Peyer's patch (tissue), 4 donors: Measurements from ENCODE around the gene PSMB5. TPM values are rescaled to one million over a fixed set of nuclear protein-coding genes. Genes with fewer than 3 reads are reported as not detected.

ENCODE experiments used
- DNase-seq, 3 donors: peaks; one replicate each; pipeline ENCODE4 v3.0.0-alpha.2; 2017 to 2019
- H3K27ac ChIP-seq, 4 donors: fragments of 200-600 bp; sonication (generic); one replicate each; pipeline ENCODE4 v1.5.1; 2016 to 2019
- H3K27me3 ChIP-seq, 2 donors: fragments of 200-600 bp; sonication (generic); one replicate each; pipeline ENCODE4 v1.5.1; 2019
- H3K36me3 ChIP-seq, 3 donors: fragments of 200-600 bp; sonication (generic); one replicate each; pipeline ENCODE4 v1.5.1; 2016 to 2019
- H3K4me1 ChIP-seq, 4 donors: fragments of 200-600 bp; sonication (generic); one replicate each; pipeline ENCODE4 v1.5.1; 2016 to 2019
- H3K4me3 ChIP-seq, 4 donors: fragments of 200-600 bp; sonication (generic); 1 replicate in 3 of 4; 2 replicates in 1 of 4; pipeline ENCODE4 v1.5.1; 2016 to 2019; ENCODE audit warnings: mild to moderate bottlenecking in 1 of 4
- H3K9me3 ChIP-seq, 4 donors: fragments of 200-600 bp; sonication (generic); one replicate each; pipeline ENCODE4 v1.5.1; 2016 to 2019; ENCODE audit warnings: mild to moderate bottlenecking in 1 of 4
- POLR2A ChIP-seq, 2 donors: fragments of 450-650 bp; IDR thresholded peaks; one replicate each; pipeline ENCODE4 v1.5.1; 2017; ENCODE audit warnings: antibody characterized with exemption in 2 of 2, mild to moderate bottlenecking in 2 of 2, moderate library complexity in 2 of 2
- total RNA-seq, 4 donors: library from RNA; depleted of rRNA; stranded (reverse); fragments of >200 nt; gene quantifications; one replicate each; pipeline ENCODE4 v1.1.0, GENCODE V29; 2016
- TF ChIP-seq, protein P1 (sequence below), 6 experiments: fragments of 450-650 bp in 4 of 6; fragments of 200-600 bp in 2 of 6; sonication (generic) in 1 of 6; IDR thresholded peaks; one replicate each; pipeline ENCODE4 v1.5.1; 2017 to 2019; ENCODE audit warnings: antibody characterized with exemption in 6 of 6, mild to moderate bottlenecking in 3 of 6, moderate library complexity in 1 of 6

PSMB5 gene
- total RNA-seq, 4 donors from 2014 or later: 49.6 to 116 (median 68.8) TPM

DNA sequence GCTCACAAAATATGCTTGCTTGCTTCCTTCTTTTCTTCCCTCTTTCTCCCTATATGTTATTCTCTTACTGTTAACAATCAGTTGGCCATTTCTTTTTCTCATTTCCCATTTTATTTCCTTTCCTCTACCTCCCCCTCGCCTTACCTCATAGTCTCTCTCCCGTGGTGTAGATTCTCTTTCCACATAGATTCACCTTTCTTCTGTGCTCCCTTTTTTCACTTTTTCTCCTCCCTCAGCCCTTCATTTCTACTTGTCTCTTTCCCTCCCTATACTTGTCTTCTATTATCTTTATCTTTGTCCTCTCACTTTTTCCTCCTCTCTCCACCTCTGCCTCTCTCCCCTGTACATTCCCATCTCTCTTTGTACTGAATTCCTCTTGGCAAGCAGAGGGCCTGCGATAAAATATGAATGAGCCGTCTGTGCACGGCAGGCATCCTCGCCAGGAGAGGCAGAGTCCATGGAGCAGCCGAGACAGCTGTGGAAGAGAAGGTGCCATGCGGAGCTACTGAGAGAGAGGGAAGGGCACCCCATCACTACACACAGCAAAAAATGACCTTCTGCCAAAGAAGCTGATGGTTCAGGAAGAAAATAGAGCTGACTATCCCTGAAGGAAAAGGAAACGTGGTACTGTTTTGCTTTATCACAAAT lies 36.9 kb downstream of the PSMB5 start:
- DNase-seq: no peak
- no peaks in the 10 kb centered on the region for H3K36me3 ChIP-seq
- no peaks in the 10 kb centered on the region for H3K27me3 ChIP-seq
- no peaks in the 10 kb centered on the region for H3K9me3 ChIP-seq
- H3K4me1 ChIP-seq: no peaks in the 10 kb centered on the region
- H3K27ac ChIP-seq: no peak overlapping the region
- H3K4me3 ChIP-seq: no peak overlapping the region
- TF ChIP-seq, protein P1, sequence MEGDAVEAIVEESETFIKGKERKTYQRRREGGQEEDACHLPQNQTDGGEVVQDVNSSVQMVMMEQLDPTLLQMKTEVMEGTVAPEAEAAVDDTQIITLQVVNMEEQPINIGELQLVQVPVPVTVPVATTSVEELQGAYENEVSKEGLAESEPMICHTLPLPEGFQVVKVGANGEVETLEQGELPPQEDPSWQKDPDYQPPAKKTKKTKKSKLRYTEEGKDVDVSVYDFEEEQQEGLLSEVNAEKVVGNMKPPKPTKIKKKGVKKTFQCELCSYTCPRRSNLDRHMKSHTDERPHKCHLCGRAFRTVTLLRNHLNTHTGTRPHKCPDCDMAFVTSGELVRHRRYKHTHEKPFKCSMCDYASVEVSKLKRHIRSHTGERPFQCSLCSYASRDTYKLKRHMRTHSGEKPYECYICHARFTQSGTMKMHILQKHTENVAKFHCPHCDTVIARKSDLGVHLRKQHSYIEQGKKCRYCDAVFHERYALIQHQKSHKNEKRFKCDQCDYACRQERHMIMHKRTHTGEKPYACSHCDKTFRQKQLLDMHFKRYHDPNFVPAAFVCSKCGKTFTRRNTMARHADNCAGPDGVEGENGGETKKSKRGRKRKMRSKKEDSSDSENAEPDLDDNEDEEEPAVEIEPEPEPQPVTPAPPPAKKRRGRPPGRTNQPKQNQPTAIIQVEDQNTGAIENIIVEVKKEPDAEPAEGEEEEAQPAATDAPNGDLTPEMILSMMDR (IDR thresholded peaks at IDR 0.05): no peak
- no peak for TF ChIP-seq POLR2A (IDR thresholded peaks at IDR 0.05)

DNA sequence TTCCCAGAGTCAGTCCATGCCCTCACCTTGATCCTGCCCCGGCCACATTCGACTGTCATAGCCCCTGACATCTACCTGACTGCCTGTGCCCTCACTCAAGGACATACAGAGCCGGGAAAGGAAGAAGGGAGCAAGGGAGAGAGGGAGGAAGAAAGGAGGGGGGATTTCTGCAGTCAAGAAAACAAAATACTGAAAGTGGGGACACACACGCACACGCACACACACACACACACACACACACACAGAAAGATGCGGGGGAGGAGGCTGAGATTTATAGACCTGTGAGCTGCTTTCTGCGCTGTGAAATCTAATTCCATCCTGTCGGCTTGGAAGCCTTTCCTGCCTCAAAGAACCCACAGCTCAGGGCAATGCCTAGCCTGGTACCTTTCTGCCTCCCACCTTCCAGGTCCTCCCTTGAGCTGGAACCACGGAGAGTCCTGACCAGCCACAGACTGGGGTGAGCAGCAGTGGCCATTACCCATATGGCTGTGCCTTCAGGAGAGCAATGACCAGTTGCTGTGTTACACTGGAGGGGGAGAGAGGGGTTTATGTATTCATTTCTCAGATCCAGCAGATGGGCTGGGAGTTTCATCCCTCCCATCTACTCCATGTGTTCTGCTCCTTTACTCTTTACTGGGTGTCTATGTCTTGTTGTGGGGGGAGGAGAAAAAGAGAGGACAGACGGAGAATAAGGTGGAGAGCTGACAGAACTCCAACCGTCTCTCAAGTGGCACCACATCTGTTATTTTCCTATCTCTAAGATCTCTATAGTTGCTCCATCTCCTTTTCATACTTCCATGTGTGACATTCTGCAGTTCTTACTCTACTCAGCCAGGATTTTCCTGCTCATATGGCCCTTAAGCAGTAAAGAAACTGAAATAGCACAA lies 37.7 kb downstream of the PSMB5 start:
- no peak overlapping the region for H3K4me3 ChIP-seq
- no peaks in the 10 kb centered on the region for H3K27me3 ChIP-seq
- H3K9me3 ChIP-seq: no peaks in the 10 kb centered on the region
- H3K4me1 ChIP-seq: no peaks in the 10 kb centered on the region
- no peak overlapping the region for H3K27ac ChIP-seq
- no peak for TF ChIP-seq POLR2A (IDR thresholded peaks at IDR 0.05)
- TF ChIP-seq, protein P1 (IDR thresholded peaks at IDR 0.05): no peak
- H3K36me3 ChIP-seq: no peaks in the 10 kb centered on the region
- no peak for DNase-seq

DNA sequence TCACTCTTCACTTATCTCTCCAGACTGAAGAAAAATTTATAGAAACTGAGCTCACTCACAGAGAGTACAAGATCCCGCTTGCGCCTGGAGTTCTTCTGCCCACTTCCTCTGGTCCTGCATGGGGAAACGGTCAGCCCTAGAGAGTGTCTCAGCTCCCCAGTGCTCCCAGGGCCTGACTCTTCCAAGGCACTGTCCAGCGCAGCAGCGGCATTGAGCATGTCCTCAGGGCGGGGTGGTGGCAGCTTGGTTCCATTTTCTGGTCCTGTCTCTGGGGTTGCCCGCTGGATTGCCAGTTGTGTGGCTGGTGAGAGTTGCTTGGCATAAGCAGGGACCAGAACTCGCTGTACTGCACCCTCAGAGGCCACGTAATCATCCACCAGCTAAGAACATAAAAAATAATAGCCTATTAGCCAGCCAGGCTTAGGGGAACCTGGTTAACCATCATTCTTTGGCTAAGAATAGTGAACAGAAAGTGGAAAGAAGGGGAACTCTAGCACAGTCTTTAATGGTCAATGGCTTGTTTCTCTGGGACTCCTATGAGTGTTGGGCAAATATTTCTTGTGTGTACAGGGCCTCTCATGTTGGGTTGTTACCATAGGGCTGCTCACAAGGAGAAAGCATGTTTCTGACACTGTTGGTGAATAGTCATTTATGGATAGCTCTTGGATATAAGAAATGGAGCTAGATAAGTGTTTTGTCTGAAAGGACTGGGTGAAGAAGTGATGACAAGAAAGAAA lies 38.6 kb downstream of the PSMB5 start:
- TF ChIP-seq, protein P1 (IDR thresholded peaks at IDR 0.05): no peak
- no peak for TF ChIP-seq POLR2A (IDR thresholded peaks at IDR 0.05)
- Histone ChIP-seq H3K4me1 (no peaks in the 10 kb centered on the region), H3K4me3 (no peak overlapping the region), H3K36me3 (no peaks in the 10 kb centered on the region), H3K27me3 (no peaks in the 10 kb centered on the region), H3K27ac (no peak overlapping the region), H3K9me3 (no peaks in the 10 kb centered on the region)
- no peak for DNase-seq

DNA sequence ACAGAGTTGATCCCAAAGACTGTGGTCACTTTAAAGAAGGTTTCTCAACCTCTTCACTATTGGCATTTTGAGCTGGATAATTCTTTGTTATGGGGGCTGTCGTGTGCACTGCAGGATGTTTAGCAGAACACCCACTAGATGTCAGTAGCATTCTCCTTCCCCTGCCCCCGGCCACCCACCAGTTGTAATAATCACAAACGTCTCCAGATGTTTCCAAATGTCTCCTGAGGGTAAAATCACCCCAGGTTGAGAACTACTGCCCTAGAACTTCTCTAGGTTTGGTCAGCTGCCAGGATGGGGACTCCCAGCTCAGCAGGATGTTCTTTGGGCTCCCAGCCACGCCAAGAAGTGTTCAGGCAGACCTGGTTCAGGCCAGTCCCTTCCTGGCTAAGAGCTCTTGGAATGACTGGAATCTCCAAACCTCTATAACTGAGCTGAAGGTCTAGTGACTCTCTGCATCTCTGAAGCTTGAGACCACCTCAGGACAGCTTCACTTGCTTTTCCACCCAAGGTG lies 39.9 kb downstream of the PSMB5 start:
- DNase-seq: peak in 1 of 3 donors; percentile 36
- H3K4me3 ChIP-seq: no peak overlapping the region
- no peak for TF ChIP-seq POLR2A (IDR thresholded peaks at IDR 0.05)
- TF ChIP-seq, protein P1 (IDR thresholded peaks at IDR 0.05): peak in 4 of 6 experiments; percentile 31 to 38 (median 32)
- H3K27me3 ChIP-seq: no peaks in the 10 kb centered on the region
- H3K27ac ChIP-seq: no peak overlapping the region
- no peaks in the 10 kb centered on the region for H3K9me3 ChIP-seq
- no peaks in the 10 kb centered on the region for H3K36me3 ChIP-seq
- no peaks in the 10 kb centered on the region for H3K4me1 ChIP-seq

DNA sequence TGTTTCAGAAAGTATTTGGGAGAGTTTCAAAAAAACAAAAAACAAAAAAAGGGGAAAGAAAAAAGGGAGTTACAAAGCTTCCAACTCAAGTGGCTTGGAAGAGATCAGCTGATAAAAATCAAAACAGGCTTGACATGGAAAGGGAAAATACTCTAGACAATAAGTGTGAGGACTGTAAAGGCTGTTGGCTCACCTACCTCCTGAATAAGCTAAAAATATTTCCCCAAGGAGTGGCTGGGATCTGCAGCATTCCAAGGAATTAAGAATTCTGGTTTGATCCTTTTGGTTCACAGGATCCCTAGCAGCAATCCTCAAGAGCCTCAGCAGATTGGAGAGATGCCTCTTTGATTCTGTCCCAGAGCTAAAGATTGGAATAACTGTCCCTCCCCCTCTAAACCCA lies 41.2 kb downstream of the PSMB5 start:
- Histone ChIP-seq H3K4me1 (no peaks in the 10 kb centered on the region), H3K36me3 (no peaks in the 10 kb centered on the region), H3K27ac (no peak overlapping the region), H3K4me3 (no peak overlapping the region), H3K9me3 (no peaks in the 10 kb centered on the region), H3K27me3 (no peaks in the 10 kb centered on the region)
- no peak for TF ChIP-seq POLR2A (IDR thresholded peaks at IDR 0.05)
- TF ChIP-seq, protein P1 (IDR thresholded peaks at IDR 0.05): no peak
- DNase-seq: no peak
